GM12878 (cell line): ENCODE data around the gene LTC4S. TPM values are rescaled to one million over a fixed set of nuclear protein-coding genes. Genes with fewer than 3 reads are reported as not detected.

ENCODE experiments used
- ATAC-seq: fragments of 200-7000 bp; cut with Tn5 transposase; 3 replicates; pipeline ENCODE4 v1.9.1; 2020; ENCODE audit warnings: mild to moderate bottlenecking, moderate library complexity
- BruUV-seq: library from RNA; stranded (reverse); fragments of 400-500 nt; replicated peaks from 2 replicates; lab custom pipeline; 2021; lab: Mats Ljungman, UMichigan
- CTCF ChIA-PET: fragments of 300-600 bp; sonication (Branson Sonifier 250); formaldehyde crosslinking; extraction: SDS; loops from one replicate; lab custom pipeline; 2021; ENCODE audit warnings: inconsistent platforms; lab: Yijun Ruan, JAX
- POLR2A ChIA-PET: fragments of 350-600 bp; formaldehyde crosslinking; extraction: SDS; loops from one replicate; lab custom pipeline; 2021; ENCODE audit warnings: inconsistent platforms; lab: Charles Lee
- RAD21 ChIA-PET: fragments of 300-600 bp; sonication (Branson Sonifier 250); formaldehyde crosslinking; loops from one replicate; lab custom pipeline; 2023; ENCODE audit warnings: antibody characterized with exemption; ENCODE audit not compliant: unreplicated experiment; lab: Charles Lee
- SMC1A ChIA-PET: fragments of 300-600 bp; sonication (Branson Sonifier 250); formaldehyde crosslinking; loops from one replicate; lab custom pipeline; 2023; ENCODE audit not compliant: unreplicated experiment, uncharacterized antibody; lab: Charles Lee
- DNase-seq: peaks from one replicate; pipeline ENCODE4 v3.0.0-alpha.2; 2011; ENCODE audit warnings: low read depth, low spot score
- FAIRE-seq: peaks from 3 replicates; lab custom pipeline; 2011; peaks lifted over from hg19 to GRCh38; lab: Jason Lieb, UNC
- H2AFZ ChIP-seq: 2 replicates; pipeline ENCODE4 v1.6.0; 2011; ENCODE audit warnings: low read depth, low read length, control low read depth; ENCODE audit not compliant: control insufficient read depth
- H3K27ac ChIP-seq: 2 replicates; pipeline ENCODE4 v1.5.1; 2011; ENCODE audit warnings: control low read depth; ENCODE audit not compliant: control insufficient read depth, insufficient read depth
- H3K27me3 ChIP-seq, 2 experiments: replicated peaks in 1 of 2; 2 replicates each; pipeline versions ENCODE4 v1.6.0 to v1.6.1; 2011; ENCODE audit warnings: low read length in 1 of 2; ENCODE audit not compliant: control insufficient read depth in 2 of 2, insufficient read depth in 2 of 2
- H3K36me3 ChIP-seq, 2 experiments: 2 replicates each; pipeline ENCODE4 v1.5.1; 2011; ENCODE audit warnings: low read length in 1 of 2; ENCODE audit not compliant: control insufficient read depth in 2 of 2, insufficient read depth in 2 of 2
- H3K4me1 ChIP-seq: 2 replicates; pipeline ENCODE4 v1.6.1; 2011; ENCODE audit warnings: mild to moderate bottlenecking, low read length, moderate library complexity, mixed read lengths; ENCODE audit not compliant: control insufficient read depth, insufficient read depth
- H3K4me2 ChIP-seq: 2 replicates; pipeline ENCODE4 v1.6.0; 2011; ENCODE audit warnings: control low read depth; ENCODE audit not compliant: control insufficient read depth, insufficient read depth
- H3K4me3 ChIP-seq: fragments of 200-600 bp; sonication (generic); 2 replicates; pipeline ENCODE4 v1.5.1; 2016
- H3K79me2 ChIP-seq: 2 replicates; pipeline ENCODE4 v1.6.0; 2011; ENCODE audit warnings: low read length; ENCODE audit not compliant: control insufficient read depth, insufficient read depth
- H3K9ac ChIP-seq: 2 replicates; pipeline ENCODE4 v1.8.0; 2011; ENCODE audit warnings: low read length, control low read depth, mixed read lengths; ENCODE audit not compliant: control insufficient read depth, insufficient read depth
- H3K9me3 ChIP-seq: replicated peaks from 3 replicates; pipeline ENCODE4 v1.5.1; 2011; ENCODE audit warnings: mild to moderate bottlenecking, low read length; ENCODE audit not compliant: control insufficient read depth, insufficient read depth
- H4K20me1 ChIP-seq: 2 replicates; pipeline ENCODE4 v1.6.0; 2011; ENCODE audit not compliant: control insufficient read depth, insufficient read depth
- ATF7 ChIP-seq: fragments of 450-650 bp; IDR thresholded peaks from 2 replicates; pipeline ENCODE4 v1.6.1; 2016; ENCODE audit warnings: low read depth, mild to moderate bottlenecking
- BACH1 ChIP-seq: fragments of 450-650 bp; IDR thresholded peaks from 2 replicates; pipeline ENCODE4 v1.6.1; 2017; ENCODE audit warnings: mild to moderate bottlenecking, borderline replicate concordance
- BCL11A ChIP-seq: IDR thresholded peaks from 2 replicates; pipeline ENCODE4 v1.6.1; 2011; ENCODE audit warnings: low read depth, low read length
- CTCF ChIP-seq, 3 experiments: IDR thresholded peaks in 2 of 3; conservative IDR thresholded peaks in 1 of 3; 2 replicates each; pipeline ENCODE4 v1.5.1; 2011; ENCODE audit warnings: low read depth in 3 of 3, low read length in 3 of 3, mild to moderate bottlenecking in 3 of 3, control low read depth in 2 of 3, moderate library complexity in 2 of 3, inconsistent platforms in 1 of 3, mixed read lengths in 1 of 3; ENCODE audit not compliant: control insufficient read depth in 2 of 3, insufficient read depth in 1 of 3; ENCODE audit errors: extremely low read depth in 1 of 3
- FOXK2 ChIP-seq: fragments of 450-650 bp; IDR thresholded peaks from 2 replicates; pipeline ENCODE4 v1.6.1; 2017; ENCODE audit warnings: mild to moderate bottlenecking, moderate library complexity
- HDGF ChIP-seq: fragments of 450-650 bp; IDR thresholded peaks from 2 replicates; pipeline ENCODE4 v1.6.1; 2016; ENCODE audit warnings: antibody characterized with exemption
- MAX ChIP-seq: IDR thresholded peaks from 2 replicates; pipeline ENCODE4 v1.6.1; 2012; ENCODE audit warnings: low read depth, low read length, improper control_type of control experiment
- MLLT1 ChIP-seq: fragments of 450-650 bp; IDR thresholded peaks from 2 replicates; pipeline ENCODE4 v1.6.1; 2016; ENCODE audit warnings: mild to moderate bottlenecking
- POLR2A ChIP-seq: IDR thresholded peaks from 2 replicates; pipeline ENCODE4 v1.6.1; 2011; ENCODE audit warnings: low read depth, mild to moderate bottlenecking, low read length
- POLR2AphosphoS2 ChIP-seq: IDR thresholded peaks from 2 replicates; pipeline ENCODE4 v1.6.1; 2011; ENCODE audit warnings: low read depth, mild to moderate bottlenecking, low read length, improper control_type of control experiment, moderate library complexity
- POLR2AphosphoS5 ChIP-seq: IDR thresholded peaks from 2 replicates; pipeline ENCODE4 v1.6.1; 2011; ENCODE audit warnings: mild to moderate bottlenecking, low read length, inconsistent platforms
- YBX1 ChIP-seq: fragments of 450-650 bp; IDR thresholded peaks from 2 replicates; pipeline ENCODE4 v1.6.1; 2016; ENCODE audit warnings: antibody characterized with exemption
- WGBS: methylation state at CpG from one replicate; pipeline ENCODE4 v1.1.6; 2016; ENCODE audit warnings: low lambda C conversion rate; ENCODE audit not compliant: insufficient replicate concordance, insufficient coverage; ENCODE audit errors: missing lambda C conversion rate; 5-methylcytosine and 5-hydroxymethylcytosine counted together
- in situ Hi-C: fragments of 300-500 bp; cut with MboI; formaldehyde crosslinking; loops from 9 replicates; pipeline ENCODE4 v1.14.3; 2018; ENCODE audit warnings: mixed read lengths
- intact Hi-C: fragments of 100-400 bp; cut with micrococcal nuclease; formaldehyde crosslinking; loops from one replicate; pipeline ENCODE4 v1.14.2; 2022; ENCODE audit not compliant: unreplicated experiment
- polyA plus RNA-seq, 11 experiments: library from polyadenylated mRNA; depleted of rRNA in 4 of 11; unstranded in 6 of 11; stranded (reverse) in 5 of 11; fragments of >200 nt; fragmentation: Nextera tagmentation in 4 of 11; fragmentation: Illumina TruSeq in 1 of 11; extraction: Ambion mirVana in 4 of 11; extraction: Trizol in 1 of 11; gene quantifications; 1 replicate in 1 of 11; 2 replicates in 10 of 11; pipeline versions ENCODE4 v1.2.1 to v1.2.3, GENCODE V29; 2011 to 2016; ENCODE audit warnings: inconsistent platforms in 2 of 11, missing spikeins in 2 of 11, low read depth in 1 of 11
- total RNA-seq, 4 experiments: library from RNA; depleted of rRNA in 3 of 4; stranded (reverse); fragments of >200 nt in 3 of 4; fragmentation: Illumina TruSeq in 1 of 4; extraction: Trizol in 1 of 4; gene quantifications; 2 replicates each; pipeline versions ENCODE4 v1.2.1 to v1.2.3, GENCODE V29; 2013 to 2021
- TF ChIP-seq, protein P1 (sequence below): IDR thresholded peaks from 2 replicates; pipeline ENCODE4 v1.6.1; 2012; ENCODE audit warnings: improper control_type of control experiment, low read depth, low read length; ENCODE audit not compliant: insufficient replicate concordance

The LTC4S gene
- total and polyA plus RNA-seq, 10 of the 15 experiments (the other 5 are each of a cell fraction or from before 2014, with no cell fraction given), result 0.78 to 3.6 (median 1.8) TPM; not detected in 5

- ATAC-seq (peak; percentile 83), FAIRE-seq (no peak), DNase-seq (no peak)
- ChIA-PET RAD21 (no interaction called here), CTCF (interaction anchor here (0.6 to 1.7 kb wide), 4 partner anchors 34 to 73 kb away, joined by 3 to 4 read pairs (median 3); no protein-coding TSS in a partner anchor), SMC1A (interaction anchor here (1.0 to 1.1 kb wide), 2 partner anchors 9 to 12 kb away, joined by 3 read pairs; no protein-coding TSS in a partner anchor), POLR2A (interaction anchor here (0.8 to 1.7 kb wide), 3 partner anchors 9 to 19 kb away, joined by 3 to 4 read pairs (median 3); no protein-coding TSS in a partner anchor)
- intact Hi-C loops, result no loop called here
- Histone ChIP-seq H3K4me3 (no peak overlapping the region), H3K9ac (no peak overlapping the region), H3K27me3 (no peaks in the 10 kb centered on the region), H3K27ac (no peak overlapping the region; the same call in 1 of the 2 replicates), H3K4me2 (peak overlapping the region; percentile 55; the same call in 1 of the 2 replicates), H4K20me1 (no peaks in the 10 kb centered on the region), H2AFZ (no peak overlapping the region), H3K4me1 (peaks cover 9% of the 10 kb centered on the region), H3K79me2 (no peaks in the 10 kb centered on the region), H3K36me3 (peaks cover 29 to 31% of the 10 kb centered on the region in 2 experiments; a peak in 3 of 4 replicates), H3K9me3 (no peaks in the 10 kb centered on the region)
- BruUV-seq, result TSS peak; percentile 52
- WGBS, result 96% methylated on average over 19 of the region's 19 CpGs
- in situ Hi-C loops, result no loop called here
- TF ChIP-seq ATF7, result peak; percentile 39; the same call in 1 of the 2 replicates
- TF ChIP-seq HDGF, result peak; percentile 76; the same call in 1 of the 2 replicates
- no peak for TF ChIP-seq MAX
- TF ChIP-seq POLR2AphosphoS5, result peak; percentile 60; the same call in 1 of the 2 replicates
- TF ChIP-seq YBX1, result no peak
- peak; percentile 59 for TF ChIP-seq POLR2A
- no peak for TF ChIP-seq FOXK2
- TF ChIP-seq, protein P1, sequence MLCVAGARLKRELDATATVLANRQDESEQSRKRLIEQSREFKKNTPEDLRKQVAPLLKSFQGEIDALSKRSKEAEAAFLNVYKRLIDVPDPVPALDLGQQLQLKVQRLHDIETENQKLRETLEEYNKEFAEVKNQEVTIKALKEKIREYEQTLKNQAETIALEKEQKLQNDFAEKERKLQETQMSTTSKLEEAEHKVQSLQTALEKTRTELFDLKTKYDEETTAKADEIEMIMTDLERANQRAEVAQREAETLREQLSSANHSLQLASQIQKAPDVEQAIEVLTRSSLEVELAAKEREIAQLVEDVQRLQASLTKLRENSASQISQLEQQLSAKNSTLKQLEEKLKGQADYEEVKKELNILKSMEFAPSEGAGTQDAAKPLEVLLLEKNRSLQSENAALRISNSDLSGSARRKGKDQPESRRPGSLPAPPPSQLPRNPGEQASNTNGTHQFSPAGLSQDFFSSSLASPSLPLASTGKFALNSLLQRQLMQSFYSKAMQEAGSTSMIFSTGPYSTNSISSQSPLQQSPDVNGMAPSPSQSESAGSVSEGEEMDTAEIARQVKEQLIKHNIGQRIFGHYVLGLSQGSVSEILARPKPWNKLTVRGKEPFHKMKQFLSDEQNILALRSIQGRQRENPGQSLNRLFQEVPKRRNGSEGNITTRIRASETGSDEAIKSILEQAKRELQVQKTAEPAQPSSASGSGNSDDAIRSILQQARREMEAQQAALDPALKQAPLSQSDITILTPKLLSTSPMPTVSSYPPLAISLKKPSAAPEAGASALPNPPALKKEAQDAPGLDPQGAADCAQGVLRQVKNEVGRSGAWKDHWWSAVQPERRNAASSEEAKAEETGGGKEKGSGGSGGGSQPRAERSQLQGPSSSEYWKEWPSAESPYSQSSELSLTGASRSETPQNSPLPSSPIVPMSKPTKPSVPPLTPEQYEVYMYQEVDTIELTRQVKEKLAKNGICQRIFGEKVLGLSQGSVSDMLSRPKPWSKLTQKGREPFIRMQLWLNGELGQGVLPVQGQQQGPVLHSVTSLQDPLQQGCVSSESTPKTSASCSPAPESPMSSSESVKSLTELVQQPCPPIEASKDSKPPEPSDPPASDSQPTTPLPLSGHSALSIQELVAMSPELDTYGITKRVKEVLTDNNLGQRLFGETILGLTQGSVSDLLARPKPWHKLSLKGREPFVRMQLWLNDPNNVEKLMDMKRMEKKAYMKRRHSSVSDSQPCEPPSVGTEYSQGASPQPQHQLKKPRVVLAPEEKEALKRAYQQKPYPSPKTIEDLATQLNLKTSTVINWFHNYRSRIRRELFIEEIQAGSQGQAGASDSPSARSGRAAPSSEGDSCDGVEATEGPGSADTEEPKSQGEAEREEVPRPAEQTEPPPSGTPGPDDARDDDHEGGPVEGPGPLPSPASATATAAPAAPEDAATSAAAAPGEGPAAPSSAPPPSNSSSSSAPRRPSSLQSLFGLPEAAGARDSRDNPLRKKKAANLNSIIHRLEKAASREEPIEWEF, result no peak
- TF ChIP-seq CTCF (IDR thresholded peaks at IDR 0.05 in 2 of 3, conservative IDR thresholded peaks at IDR 0.05 in 1 of 3; ENCODE audit: control insufficient read depth in 2 of 3, extremely low read depth in 1 of 3, insufficient read depth in 1 of 3, low read depth in 3 of 3, low read length in 3 of 3), result peak in 1 of 3 experiments; percentile 17; a peak in 1 of 6 replicates
- peak; percentile 82 for TF ChIP-seq POLR2AphosphoS2
- TF ChIP-seq MLLT1, result peak; percentile 83
- TF ChIP-seq BACH1, result 0 out of 2 replicates have a peak, but pooled peaks have one; percentile 43
- no peak for TF ChIP-seq BCL11A
These were observed 42.6 kb downstream of the LTC4S start for GRCh38 chr5:179836225-179837019.
